K562 (cell line): ENCODE data around the gene ABLIM1. TPM values are rescaled to one million over a fixed set of nuclear protein-coding genes. Genes with fewer than 3 reads are reported as not detected.

Experiments
- ATAC-seq: fragments of 200-7000 bp; cut with Tn5 transposase; 3 replicates; pipeline ENCODE4 v1.9.1; 2020; ENCODE audit warnings: moderate library complexity
- BruUV-seq: library from RNA; stranded (reverse); fragments of 400-500 nt; replicated peaks from 2 replicates; lab custom pipeline; 2021; lab: Mats Ljungman, UMichigan
- CTCF ChIA-PET: fragments of 300-600 bp; formaldehyde crosslinking; extraction: SDS; loops from one replicate; lab custom pipeline; 2021; ENCODE audit warnings: low intra/inter-chr PET ratio; lab: Yijun Ruan, JAX
- POLR2A ChIA-PET: fragments of 300-600, 350-650 bp; sonication (Branson Sonifier 250); formaldehyde crosslinking; extraction: SDS; loops from one replicate; lab custom pipeline; 2021; ENCODE audit warnings: antibody characterized with exemption, inconsistent platforms; lab: Yijun Ruan, JAX
- DNase-seq, 4 experiments: peaks; one replicate each; pipeline versions ENCODE4 v3.0.0 to v3.0.0-alpha.2; 2011 to 2018; ENCODE audit warnings: low spot score in 3 of 4, mixed read lengths in 3 of 4; ENCODE audit errors: extremely low read depth in 1 of 4
- FAIRE-seq: peaks from 2 replicates; lab custom pipeline; 2011; peaks lifted over from hg19 to GRCh38; lab: Jason Lieb, UNC
- H2AFZ ChIP-seq: 2 replicates; pipeline ENCODE4 v1.6.0; 2011; ENCODE audit warnings: low read depth, low read length, control low read depth, inconsistent platforms
- H3K27ac ChIP-seq: fragments of 200-600 bp; 3 replicates; pipeline ENCODE4 v1.8.0; 2011; ENCODE audit warnings: low read depth, mild to moderate bottlenecking, control low read depth, inconsistent platforms, low read length, moderate library complexity, mixed read lengths; ENCODE audit errors: extremely low read depth
- H3K27me3 ChIP-seq, 2 experiments: fragments of 300-600 bp in 1 of 2; 2 replicates in 1 of 2; 3 replicates in 1 of 2; pipeline versions ENCODE4 v1.6.0 to v1.8.0; 2011; ENCODE audit warnings: inconsistent platforms in 2 of 2, low read length in 2 of 2, mild to moderate bottlenecking in 1 of 2, mixed read lengths in 1 of 2, moderate library complexity in 1 of 2; ENCODE audit not compliant: control insufficient read depth in 2 of 2, insufficient read depth in 2 of 2
- H3K36me3 ChIP-seq: fragments of 300-600 bp; 3 replicates; pipeline ENCODE4 v1.8.0; 2011; ENCODE audit warnings: mild to moderate bottlenecking, low read length, inconsistent platforms; ENCODE audit not compliant: control insufficient read depth, insufficient read depth
- H3K4me1 ChIP-seq, 2 experiments: fragments of 200-600 bp in 1 of 2; replicated peaks in 1 of 2; 2 replicates in 1 of 2; 3 replicates in 1 of 2; pipeline versions ENCODE4 v1.5.1 to v1.8.0; 2011; ENCODE audit warnings: inconsistent platforms in 2 of 2, low read length in 2 of 2, mild to moderate bottlenecking in 1 of 2, mixed read lengths in 1 of 2, moderate library complexity in 1 of 2; ENCODE audit not compliant: control insufficient read depth in 2 of 2, insufficient read depth in 2 of 2
- H3K4me2 ChIP-seq: 2 replicates; pipeline ENCODE4 v1.6.1; 2011; ENCODE audit warnings: low read length, control low read depth, inconsistent platforms, mixed read lengths; ENCODE audit not compliant: insufficient read depth
- H3K4me3 ChIP-seq: fragments of 200-600 bp; sonication (generic), shearing (Covaris generic); 2 replicates; pipeline ENCODE4 v1.5.1; 2016; ENCODE audit warnings: control low read depth, inconsistent platforms
- H3K79me2 ChIP-seq: fragments of 200-600 bp; 3 replicates; pipeline ENCODE4 v1.8.0; 2011; ENCODE audit warnings: low read length, inconsistent platforms; ENCODE audit not compliant: control insufficient read depth, insufficient read depth
- H3K9ac ChIP-seq, 2 experiments: 2 replicates each; pipeline versions ENCODE4 v1.6.0 to v1.6.1; 2011; ENCODE audit warnings: low read depth in 2 of 2, low read length in 2 of 2, control low read depth in 1 of 2, inconsistent platforms in 1 of 2, mild to moderate bottlenecking in 1 of 2, mixed read lengths in 1 of 2; ENCODE audit not compliant: insufficient read depth in 1 of 2
- H3K9me1 ChIP-seq: one replicate; pipeline ENCODE4 v1.6.0; 2011; ENCODE audit warnings: inconsistent platforms, mild to moderate bottlenecking, low read length, moderate library complexity; ENCODE audit not compliant: control insufficient read depth, insufficient read depth
- H3K9me3 ChIP-seq: replicated peaks from 2 replicates; pipeline ENCODE4 v1.5.1; 2011; ENCODE audit warnings: low read depth, low read length, inconsistent platforms; ENCODE audit not compliant: control insufficient read depth, insufficient read depth
- H4K20me1 ChIP-seq: replicated peaks from 2 replicates; pipeline ENCODE4 v1.6.1; 2011; ENCODE audit warnings: low read length, inconsistent platforms, mixed read lengths; ENCODE audit not compliant: control insufficient read depth, insufficient read depth
- FOXK1 ChIP-seq: sonication (generic); formaldehyde crosslinking; IDR thresholded peaks from 2 replicates; pipeline ENCODE4 v1.8.0; 2022; ENCODE audit warnings: missing genetic modification reagents, mild to moderate bottlenecking, borderline replicate concordance
- GABPB2 ChIP-seq: fragments of 250-450 bp; sonication (Bioruptor Pico); conservative IDR thresholded peaks from 2 replicates; pipeline ENCODE4 v1.5.1; 2021; ENCODE audit warnings: mild to moderate bottlenecking
- JUN ChIP-seq, 2 experiments: sonication (generic) in 1 of 2; formaldehyde crosslinking in 1 of 2; IDR thresholded peaks; 2 replicates each; pipeline versions ENCODE4 v1.6.1 to v1.8.0; 2012 to 2022; ENCODE audit warnings: borderline replicate concordance in 2 of 2, mild to moderate bottlenecking in 2 of 2, improper control_type of control experiment in 1 of 2, low read depth in 1 of 2, low read length in 1 of 2, missing genetic modification reagents in 1 of 2
- NFE2L1 ChIP-seq: fragments of 450-650 bp; IDR thresholded peaks from 2 replicates; pipeline ENCODE4 v1.6.1; 2016; ENCODE audit warnings: missing genetic modification characterization, low read depth, mild to moderate bottlenecking, missing compliant biosample characterization, moderate library complexity, borderline replicate concordance
- PHTF2 ChIP-seq: fragments of 250-450 bp; sonication (Bioruptor Pico); IDR thresholded peaks from 2 replicates; pipeline ENCODE4 v1.5.0; 2021; ENCODE audit warnings: mild to moderate bottlenecking
- RFX7 ChIP-seq: fragments of 250-450 bp; sonication (Bioruptor Pico); IDR thresholded peaks from 2 replicates; pipeline ENCODE4 v1.5.1; 2021; ENCODE audit warnings: mild to moderate bottlenecking
- TFE3 ChIP-seq: fragments of 450-650 bp; formaldehyde crosslinking; IDR thresholded peaks from 2 replicates; pipeline ENCODE4 v1.4.0; 2020; ENCODE audit warnings: mild to moderate bottlenecking, mixed read lengths
- ZBTB1 ChIP-seq: sonication (generic); formaldehyde crosslinking; IDR thresholded peaks from 2 replicates; pipeline ENCODE4 v1.8.1; 2023; ENCODE audit warnings: missing genetic modification reagents, low read depth, mild to moderate bottlenecking, borderline replicate concordance
- ZNF165 ChIP-seq: fragments of 250-450 bp; sonication (Bioruptor Pico); IDR thresholded peaks from 2 replicates; pipeline ENCODE4 v1.4.0; 2020; ENCODE audit warnings: borderline replicate concordance
- ZNF212 ChIP-seq: fragments of 450-650 bp; formaldehyde crosslinking; IDR thresholded peaks from 2 replicates; pipeline ENCODE4 v1.4.0; 2020; ENCODE audit warnings: mild to moderate bottlenecking
- ZNF79 ChIP-seq: fragments of 250-450 bp; sonication (Bioruptor Pico); IDR thresholded peaks from 2 replicates; pipeline ENCODE4 v1.4.0; 2020; ENCODE audit warnings: low read depth, mild to moderate bottlenecking, moderate library complexity
- WGBS: fragments of 100-300 bp; shearing (Covaris generic); methylation state at CpG from one replicate; pipeline ENCODE4 v1.1.6; 2016; ENCODE audit warnings: low coverage, mixed read lengths; ENCODE audit not compliant: insufficient coverage; ENCODE audit errors: missing lambda C conversion rate; 5-methylcytosine and 5-hydroxymethylcytosine counted together
- in situ Hi-C: fragments of 300-500 bp; cut with MboI; formaldehyde crosslinking; loops from 4 replicates; pipeline ENCODE4 v1.15.0; 2018; ENCODE audit warnings: inconsistent platforms, mixed read lengths
- intact Hi-C: fragments of 100-400 bp; cut with micrococcal nuclease; formaldehyde crosslinking; loops from 2 replicates; pipeline ENCODE4 v1.14.2; 2022
- polyA plus RNA-seq, 8 experiments: library from polyadenylated mRNA; depleted of rRNA in 4 of 8; stranded (reverse) in 5 of 8; unstranded in 3 of 8; fragments of >200 nt; fragmentation: Nextera tagmentation in 2 of 8; fragmentation: Illumina TruSeq in 1 of 8; extraction: Ambion mirVana in 2 of 8; extraction: Trizol in 1 of 8; gene quantifications; 2 replicates each; pipeline versions ENCODE4 v1.2.1 to v1.2.3, GENCODE V29; 2011 to 2014; ENCODE audit warnings: inconsistent platforms in 1 of 8, missing spikeins in 1 of 8
- total RNA-seq, 7 experiments: library from RNA; depleted of rRNA in 6 of 7; stranded (reverse); fragments of >200 nt in 6 of 7; fragmentation: Illumina TruSeq in 2 of 7; extraction: Trizol in 2 of 7; gene quantifications; 2 replicates each; pipeline versions ENCODE4 v1.2.1 to v1.2.3, GENCODE V29; 2011 to 2021; ENCODE audit warnings: low replicate concordance in 1 of 7
- TF ChIP-seq, protein P1 (sequence below): fragments of 450-650 bp; IDR thresholded peaks from 2 replicates; pipeline ENCODE4 v1.6.1; 2014; ENCODE audit warnings: low read depth, mild to moderate bottlenecking, moderate library complexity, borderline replicate concordance

ABLIM1 gene
- total and polyA plus RNA-seq, 9 of the 15 experiments (the other 6 are each of a cell fraction or from before 2014, with no cell fraction given): 0.07 to 0.49 (median 0.14) TPM; not detected in 6

DNA sequence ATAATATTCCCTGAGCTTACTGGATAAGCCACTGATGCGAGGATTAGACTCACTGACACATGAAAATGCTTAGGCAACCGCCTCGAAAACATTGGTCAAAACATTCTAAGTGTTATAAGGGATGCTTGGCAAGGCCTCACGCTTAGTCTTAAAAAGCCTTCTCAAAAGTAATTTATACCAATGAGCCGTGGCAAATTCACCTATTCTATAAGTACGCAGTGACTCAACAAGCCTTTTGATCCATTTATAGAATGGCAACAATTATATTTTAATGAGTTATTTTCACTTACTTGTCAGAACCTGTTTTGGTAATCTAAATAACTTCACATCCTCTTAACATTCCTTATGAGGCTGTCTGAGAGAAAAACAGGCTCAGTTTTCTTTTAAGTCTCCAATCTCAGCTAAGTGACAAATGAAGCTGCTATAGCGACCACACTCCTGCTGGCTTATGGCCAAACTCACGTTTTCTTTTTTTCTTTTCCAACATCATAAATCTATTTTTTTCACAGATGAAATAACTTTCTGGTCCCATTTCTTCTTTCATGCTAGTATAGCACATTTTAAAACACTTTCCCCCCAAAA lies 132.6 kb downstream of the ABLIM1 start:
- H3K27me3 ChIP-seq: peaks cover 0 to 11% of the 10 kb centered on the region in 2 experiments; a peak in 3 of 5 replicates
- in situ Hi-C loops: no loop called here
- H3K4me3 ChIP-seq: no peak overlapping the region
- H4K20me1 ChIP-seq: no peaks in the 10 kb centered on the region
- intact Hi-C loops: no loop called here
- H3K4me2 ChIP-seq: no peak overlapping the region
- H2AFZ ChIP-seq: no peak overlapping the region
- FAIRE-seq (no peak), ATAC-seq (no peak), DNase-seq (no peak)
- no TSS peak for BruUV-seq
- H3K4me1 ChIP-seq: no peaks in the 10 kb centered on the region
- ChIA-PET POLR2A (no interaction called here), CTCF (no interaction called here)
- H3K36me3 ChIP-seq: no peaks in the 10 kb centered on the region
- no peak overlapping the region for H3K9ac ChIP-seq
- no peak for TF ChIP-seq ZNF212 (CRISPR knock-in tag)
- TF ChIP-seq FOXK1 (CRISPR knock-in tag): no peak
- no peak for TF ChIP-seq ZBTB1 (CRISPR knock-in tag)
- no peak for TF ChIP-seq TFE3 (CRISPR knock-in tag)
- TF ChIP-seq, protein P1, sequence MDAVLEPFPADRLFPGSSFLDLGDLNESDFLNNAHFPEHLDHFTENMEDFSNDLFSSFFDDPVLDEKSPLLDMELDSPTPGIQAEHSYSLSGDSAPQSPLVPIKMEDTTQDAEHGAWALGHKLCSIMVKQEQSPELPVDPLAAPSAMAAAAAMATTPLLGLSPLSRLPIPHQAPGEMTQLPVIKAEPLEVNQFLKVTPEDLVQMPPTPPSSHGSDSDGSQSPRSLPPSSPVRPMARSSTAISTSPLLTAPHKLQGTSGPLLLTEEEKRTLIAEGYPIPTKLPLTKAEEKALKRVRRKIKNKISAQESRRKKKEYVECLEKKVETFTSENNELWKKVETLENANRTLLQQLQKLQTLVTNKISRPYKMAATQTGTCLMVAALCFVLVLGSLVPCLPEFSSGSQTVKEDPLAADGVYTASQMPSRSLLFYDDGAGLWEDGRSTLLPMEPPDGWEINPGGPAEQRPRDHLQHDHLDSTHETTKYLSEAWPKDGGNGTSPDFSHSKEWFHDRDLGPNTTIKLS: no peak
- no peak for TF ChIP-seq GABPB2 (CRISPR knock-in tag)
- no peak for TF ChIP-seq PHTF2 (CRISPR knock-in tag)
- no peak for TF ChIP-seq RFX7 (CRISPR knock-in tag)
- TF ChIP-seq ZNF165 (CRISPR knock-in tag): no peak
- TF ChIP-seq NFE2L1: no peak
- no peak for TF ChIP-seq JUN (IDR thresholded peaks at IDR 0.05; ENCODE audit: borderline replicate concordance, low read depth, low read length)
- TF ChIP-seq JUN (CRISPR knock-in tag; IDR thresholded peaks at IDR 0.05; ENCODE audit: borderline replicate concordance): no peak
- no peak for TF ChIP-seq ZNF79 (CRISPR knock-in tag)
- no peaks in the 10 kb centered on the region for H3K79me2 ChIP-seq
- no peaks in the 10 kb centered on the region for H3K9me1 ChIP-seq
- no peaks in the 10 kb centered on the region for H3K9me3 ChIP-seq
- H3K27ac ChIP-seq: no peak overlapping the region
- 4% methylated on average over 8 of the region's 8 CpGs for WGBS
